ENCODE results near the gene PPARA.

DNA sequence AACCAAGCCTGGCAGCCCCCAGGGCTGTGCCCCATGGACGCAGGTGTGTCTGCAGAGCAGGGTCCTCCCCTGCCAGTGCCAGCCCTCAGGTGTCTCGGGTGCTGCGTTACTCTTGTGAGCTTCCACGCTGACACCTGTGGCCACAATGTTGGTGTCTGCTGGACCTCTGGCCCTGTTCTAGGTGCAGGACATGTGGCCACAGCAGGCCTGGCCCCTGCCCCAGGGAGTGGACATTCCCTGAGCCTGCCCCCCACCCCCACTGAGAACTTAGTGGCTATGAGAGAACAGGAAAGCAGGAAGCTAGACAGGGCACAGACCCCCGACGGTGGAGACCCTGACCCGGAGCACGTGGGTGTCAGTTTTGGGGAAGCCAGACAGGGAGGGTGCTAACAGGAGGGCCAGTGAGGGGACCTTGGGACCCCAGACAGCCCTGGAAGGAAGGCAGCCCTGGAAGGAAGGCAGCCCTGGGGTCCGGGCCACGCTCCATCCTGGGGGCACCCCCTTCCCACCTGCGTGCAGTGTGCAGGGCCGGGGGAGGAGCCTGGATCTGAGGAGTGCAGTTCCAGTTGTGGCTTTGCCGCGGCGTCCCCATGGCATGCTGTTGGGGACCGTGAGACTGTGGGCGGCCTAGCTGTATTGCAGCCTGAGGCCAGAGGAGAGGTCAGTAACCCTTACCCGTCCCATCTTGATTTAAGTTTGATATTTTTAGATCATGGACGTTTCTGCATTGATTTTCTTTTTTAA is 43.9 kb upstream of the PPARA start:
- TF ChIP-seq, protein P1, sequence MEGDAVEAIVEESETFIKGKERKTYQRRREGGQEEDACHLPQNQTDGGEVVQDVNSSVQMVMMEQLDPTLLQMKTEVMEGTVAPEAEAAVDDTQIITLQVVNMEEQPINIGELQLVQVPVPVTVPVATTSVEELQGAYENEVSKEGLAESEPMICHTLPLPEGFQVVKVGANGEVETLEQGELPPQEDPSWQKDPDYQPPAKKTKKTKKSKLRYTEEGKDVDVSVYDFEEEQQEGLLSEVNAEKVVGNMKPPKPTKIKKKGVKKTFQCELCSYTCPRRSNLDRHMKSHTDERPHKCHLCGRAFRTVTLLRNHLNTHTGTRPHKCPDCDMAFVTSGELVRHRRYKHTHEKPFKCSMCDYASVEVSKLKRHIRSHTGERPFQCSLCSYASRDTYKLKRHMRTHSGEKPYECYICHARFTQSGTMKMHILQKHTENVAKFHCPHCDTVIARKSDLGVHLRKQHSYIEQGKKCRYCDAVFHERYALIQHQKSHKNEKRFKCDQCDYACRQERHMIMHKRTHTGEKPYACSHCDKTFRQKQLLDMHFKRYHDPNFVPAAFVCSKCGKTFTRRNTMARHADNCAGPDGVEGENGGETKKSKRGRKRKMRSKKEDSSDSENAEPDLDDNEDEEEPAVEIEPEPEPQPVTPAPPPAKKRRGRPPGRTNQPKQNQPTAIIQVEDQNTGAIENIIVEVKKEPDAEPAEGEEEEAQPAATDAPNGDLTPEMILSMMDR (IDR thresholded peaks at IDR 0.05) = no peak
- no peak for TF ChIP-seq EZH2 (IDR thresholded peaks at IDR 0.05; ENCODE audit: borderline replicate concordance, insufficient read depth, low read depth, low read length, poor library complexity, severe bottlenecking)

Measured in B cell (primary cell).